ENCODE results near the gene IL3. TPM values are rescaled to one million over a fixed set of nuclear protein-coding genes. Genes with fewer than 3 reads are reported as not detected.

Gene IL3
- total and polyA plus RNA-seq, 2 donors (not counting 1 experiment from before 2014, with no cell fraction given) = not detected

DNA sequence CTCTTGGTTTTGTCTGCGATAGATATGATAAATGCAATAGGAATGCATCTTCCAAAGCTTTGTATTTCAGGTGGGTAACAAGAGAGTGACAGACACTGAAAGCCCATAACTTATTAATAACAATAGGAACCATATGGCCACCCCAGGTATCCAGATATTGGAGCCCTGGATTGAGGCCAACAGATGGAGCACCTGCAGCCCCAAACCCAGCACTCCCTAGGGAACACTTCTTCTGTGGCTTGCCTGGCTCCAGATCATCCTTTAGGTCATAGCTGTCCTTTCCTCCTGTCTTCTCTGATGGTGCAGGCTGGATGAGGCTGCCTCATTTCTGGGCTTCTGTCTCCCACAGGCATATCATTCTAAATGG, 5.0 kb upstream of the IL3 start:
- intact Hi-C loops (cut with micrococcal nuclease) = no loop called here
- no peak for TF ChIP-seq EZH2 (IDR thresholded peaks at IDR 0.05; ENCODE audit: borderline replicate concordance, insufficient read depth, low read depth, low read length, poor library complexity, severe bottlenecking)
- TF ChIP-seq, protein P1, sequence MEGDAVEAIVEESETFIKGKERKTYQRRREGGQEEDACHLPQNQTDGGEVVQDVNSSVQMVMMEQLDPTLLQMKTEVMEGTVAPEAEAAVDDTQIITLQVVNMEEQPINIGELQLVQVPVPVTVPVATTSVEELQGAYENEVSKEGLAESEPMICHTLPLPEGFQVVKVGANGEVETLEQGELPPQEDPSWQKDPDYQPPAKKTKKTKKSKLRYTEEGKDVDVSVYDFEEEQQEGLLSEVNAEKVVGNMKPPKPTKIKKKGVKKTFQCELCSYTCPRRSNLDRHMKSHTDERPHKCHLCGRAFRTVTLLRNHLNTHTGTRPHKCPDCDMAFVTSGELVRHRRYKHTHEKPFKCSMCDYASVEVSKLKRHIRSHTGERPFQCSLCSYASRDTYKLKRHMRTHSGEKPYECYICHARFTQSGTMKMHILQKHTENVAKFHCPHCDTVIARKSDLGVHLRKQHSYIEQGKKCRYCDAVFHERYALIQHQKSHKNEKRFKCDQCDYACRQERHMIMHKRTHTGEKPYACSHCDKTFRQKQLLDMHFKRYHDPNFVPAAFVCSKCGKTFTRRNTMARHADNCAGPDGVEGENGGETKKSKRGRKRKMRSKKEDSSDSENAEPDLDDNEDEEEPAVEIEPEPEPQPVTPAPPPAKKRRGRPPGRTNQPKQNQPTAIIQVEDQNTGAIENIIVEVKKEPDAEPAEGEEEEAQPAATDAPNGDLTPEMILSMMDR (IDR thresholded peaks at IDR 0.05) = no peak
- peaks cover 3% of the 10 kb centered on the region for H3K27me3 Mint-ChIP-seq
- H3K4me2 ChIP-seq (replicated peaks; ENCODE audit: low read depth, low read length, poor library complexity, severe bottlenecking) = no peak overlapping the region
- no peak overlapping the region for H3K4me3 Mint-ChIP-seq
- no peak for ATAC-seq (ENCODE audit: low read depth)
- CTCF ChIA-PET = interaction anchor here (1.0 kb wide), 1 partner anchor 8 kb away, joined by 3 read pairs; no protein-coding TSS in a partner anchor
- no peak for DNase-seq
- H3K27ac ChIP-seq (ENCODE audit: low read length in 2 of 2) = no peak overlapping the region
- H3K27ac Mint-ChIP-seq = no peak overlapping the region
- no peaks in the 10 kb centered on the region for H3K4me1 ChIP-seq (ENCODE audit: control insufficient read depth in 2 of 2, insufficient read depth in 2 of 2, low read length in 2 of 2)
- H4K20me1 ChIP-seq (ENCODE audit: control insufficient read depth, insufficient read depth, low read length, poor library complexity, severe bottlenecking) = no peaks in the 10 kb centered on the region
- no peak overlapping the region for H3K9ac ChIP-seq (ENCODE audit: low read length)
- POLR2A ChIA-PET = no interaction called here
- H3K4me1 Mint-ChIP-seq = no peaks in the 10 kb centered on the region
- WGBS (ENCODE audit: insufficient coverage) = no CpG with 5 or more reads among the region's 1 CpG
- no peaks in the 10 kb centered on the region for H3K9me3 Mint-ChIP-seq (ENCODE audit: insufficient read depth)
- H3K27me3 ChIP-seq (replicated peaks in 1 of 4; ENCODE audit: control extremely low read depth in 1 of 4, control insufficient read depth in 3 of 4, insufficient read depth in 4 of 4, low read length in 3 of 4) = peaks cover 0 to 7% (median 0%) of the 10 kb centered on the region in 4 experiments
- H3K79me2 ChIP-seq (ENCODE audit: control insufficient read depth, insufficient read depth, low read length) = no peaks in the 10 kb centered on the region
- H3K9me3 ChIP-seq (ENCODE audit: control extremely low read depth in 1 of 3, control insufficient read depth in 2 of 3, insufficient read depth in 1 of 3, low read length in 2 of 3) = no peaks in the 10 kb centered on the region
- H3K4me3 ChIP-seq (ENCODE audit: control extremely low read depth in 1 of 5, extremely low read depth in 1 of 5, insufficient read depth in 1 of 5, low read depth in 2 of 5, low read length in 4 of 5) = no peak overlapping the region
- no peaks in the 10 kb centered on the region for H3K36me3 ChIP-seq (replicated peaks in 1 of 2; ENCODE audit: control extremely low read depth in 1 of 2, control insufficient read depth in 1 of 2, extremely low read depth in 1 of 2, insufficient read depth in 2 of 2, low read length in 1 of 2)
- H2AFZ ChIP-seq (ENCODE audit: insufficient read depth, low read depth, low read length, poor library complexity, severe bottlenecking) = no peak overlapping the region

DNA sequence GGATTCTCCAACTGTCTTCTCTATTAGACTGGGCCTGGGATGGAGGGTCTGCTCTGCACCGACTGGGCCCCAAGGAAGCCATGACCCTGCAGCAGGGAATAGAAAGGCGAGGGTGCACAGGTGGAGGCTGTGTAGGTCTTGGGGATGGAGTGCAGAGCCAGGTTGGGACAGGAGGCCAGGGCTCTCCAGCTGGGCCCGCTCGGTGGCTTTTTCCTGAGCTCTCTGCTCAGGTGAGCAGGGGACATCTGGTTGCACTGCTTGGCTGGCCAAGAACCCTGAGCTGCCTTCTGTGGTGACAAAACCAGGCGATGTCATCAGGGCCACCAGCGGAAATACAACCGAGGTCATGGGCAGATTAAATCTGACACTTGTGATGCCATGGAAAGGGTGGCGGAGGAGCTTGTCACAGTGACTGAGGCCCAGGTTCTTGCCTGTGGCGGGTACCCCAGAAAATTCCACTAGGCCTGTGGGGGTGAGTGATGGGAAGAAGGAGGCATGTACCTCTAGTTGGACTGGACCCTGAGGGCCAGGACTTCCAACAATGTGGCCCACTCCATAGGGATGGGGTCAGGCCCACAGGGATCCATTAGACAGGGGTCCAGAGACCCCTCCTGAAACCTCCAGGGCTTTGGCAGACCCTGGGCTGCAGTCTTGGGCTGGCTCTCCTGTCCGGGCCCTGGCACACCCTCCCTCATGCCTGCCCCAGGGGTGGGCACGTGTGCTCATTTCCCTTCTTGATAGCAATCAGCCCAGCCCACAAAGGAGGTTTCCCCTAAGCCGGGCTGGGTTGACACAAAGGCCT, 4.4 kb upstream of the IL3 start:
- no peaks in the 10 kb centered on the region for H3K4me1 ChIP-seq (ENCODE audit: control insufficient read depth in 2 of 2, insufficient read depth in 2 of 2, low read length in 2 of 2)
- H3K4me3 ChIP-seq (ENCODE audit: control extremely low read depth in 1 of 5, extremely low read depth in 1 of 5, insufficient read depth in 1 of 5, low read depth in 2 of 5, low read length in 4 of 5) = no peak overlapping the region
- ChIA-PET POLR2A (no interaction called here), CTCF (interaction anchor here (1.0 kb wide), 1 partner anchor 7 kb away, joined by 3 read pairs; no protein-coding TSS in a partner anchor)
- DNase-seq = no peak
- 80% methylated on average over 11 of the region's 12 CpGs for WGBS (ENCODE audit: insufficient coverage)
- H3K9me3 Mint-ChIP-seq (ENCODE audit: insufficient read depth) = no peaks in the 10 kb centered on the region
- H3K36me3 ChIP-seq (replicated peaks in 1 of 2; ENCODE audit: control extremely low read depth in 1 of 2, control insufficient read depth in 1 of 2, extremely low read depth in 1 of 2, insufficient read depth in 2 of 2, low read length in 1 of 2) = no peaks in the 10 kb centered on the region
- no peaks in the 10 kb centered on the region for H3K79me2 ChIP-seq (ENCODE audit: control insufficient read depth, insufficient read depth, low read length)
- H3K4me2 ChIP-seq (replicated peaks; ENCODE audit: low read depth, low read length, poor library complexity, severe bottlenecking) = no peak overlapping the region
- no peak for ATAC-seq (ENCODE audit: low read depth)
- no peaks in the 10 kb centered on the region for H3K4me1 Mint-ChIP-seq
- no peak overlapping the region for H3K4me3 Mint-ChIP-seq
- H2AFZ ChIP-seq (ENCODE audit: insufficient read depth, low read depth, low read length, poor library complexity, severe bottlenecking) = no peak overlapping the region
- H3K27me3 Mint-ChIP-seq = peaks cover 3% of the 10 kb centered on the region
- H3K27ac Mint-ChIP-seq = no peak overlapping the region
- no peak overlapping the region for H3K9ac ChIP-seq (ENCODE audit: low read length)
- H3K9me3 ChIP-seq (ENCODE audit: control extremely low read depth in 1 of 3, control insufficient read depth in 2 of 3, insufficient read depth in 1 of 3, low read length in 2 of 3) = no peaks in the 10 kb centered on the region
- H4K20me1 ChIP-seq (ENCODE audit: control insufficient read depth, insufficient read depth, low read length, poor library complexity, severe bottlenecking) = no peaks in the 10 kb centered on the region
- intact Hi-C loops (cut with micrococcal nuclease) = no loop called here
- peaks cover 0 to 5% (median 0%) of the 10 kb centered on the region in 4 experiments for H3K27me3 ChIP-seq (replicated peaks in 1 of 4; ENCODE audit: control extremely low read depth in 1 of 4, control insufficient read depth in 3 of 4, insufficient read depth in 4 of 4, low read length in 3 of 4)
- TF ChIP-seq, protein P1 (IDR thresholded peaks at IDR 0.05) = no peak
- no peak for TF ChIP-seq EZH2 (IDR thresholded peaks at IDR 0.05; ENCODE audit: borderline replicate concordance, insufficient read depth, low read depth, low read length, poor library complexity, severe bottlenecking)
- no peak overlapping the region for H3K27ac ChIP-seq (ENCODE audit: low read length in 2 of 2)

Data from B cell (primary cell).